ENCODE results near the gene RCE1. TPM values are rescaled to one million over a fixed set of nuclear protein-coding genes. Genes with fewer than 3 reads are reported as not detected.
A peak's percentile ranks its signal among the peaks of the same experiment; 100 is the strongest.

The RCE1 gene
- total and polyA plus RNA-seq, 7 experiments from 2014 or later = 17.2 to 47.1 (median 31.2) TPM

DNA sequence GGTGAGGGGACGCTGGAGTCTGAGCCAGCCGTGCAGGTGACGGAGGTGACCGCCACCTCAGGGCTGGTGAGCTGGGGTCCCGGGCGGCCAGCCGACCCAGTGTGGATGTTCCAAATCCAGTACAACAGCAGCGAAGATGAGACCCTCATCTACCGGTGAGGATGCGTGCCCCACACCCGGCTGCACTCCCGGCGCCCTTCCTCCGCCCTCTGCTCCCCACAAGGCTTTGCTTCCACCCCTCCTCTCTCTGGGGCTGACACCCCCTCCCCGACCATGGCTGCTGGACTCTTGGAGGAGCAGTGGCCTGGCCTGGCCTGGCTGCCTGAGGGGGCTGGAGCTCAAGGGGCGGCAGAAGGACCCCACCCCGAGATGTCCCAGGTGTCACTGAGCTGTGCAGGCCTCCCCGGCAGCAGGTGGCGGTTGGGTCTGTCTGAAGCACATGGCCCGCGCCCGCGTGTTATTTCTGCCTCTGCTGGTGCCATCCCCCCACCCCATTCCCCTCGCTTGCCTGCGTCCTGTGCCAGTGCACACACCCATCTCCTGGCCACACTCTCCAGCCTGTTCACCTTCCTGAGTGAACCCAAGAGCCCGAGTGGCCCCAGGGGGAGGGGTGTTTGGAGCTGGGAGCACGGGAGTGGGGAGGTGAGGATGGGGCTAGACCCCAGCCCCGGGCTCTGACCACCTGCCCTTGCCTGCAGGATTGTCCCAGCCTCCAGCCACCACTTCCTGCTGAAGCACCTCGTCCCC lies 15.9 kb downstream of the RCE1 start:
- Mint-ChIP-seq H3K4me1 (peaks cover 0 to 12% (median 6%) of the 10 kb centered on the region in 7 donors), H3K27me3 (no peaks in the 10 kb centered on the region), H3K4me3 (peak overlapping the region in 1 of 10 donors; percentile 52), H3K36me3 (no peaks in the 10 kb centered on the region), H3K9me3 (no peaks in the 10 kb centered on the region), H3K27ac (no peak overlapping the region)
- no peak for ATAC-seq
- no peak for DNase-seq
- Histone ChIP-seq H3K27me3 (ENCODE audit: control insufficient read depth in 2 of 2, insufficient read depth in 2 of 2, low read length in 2 of 2) (no peaks in the 10 kb centered on the region), H3K4me3 (ENCODE audit: low read length) (no peak overlapping the region), H3K4me1 (ENCODE audit: control insufficient read depth in 2 of 2, insufficient read depth in 2 of 2, low read length in 2 of 2) (peaks cover 0 to 6% of the 10 kb centered on the region in 2 donors), H3K36me3 (ENCODE audit: control insufficient read depth in 2 of 3, insufficient read depth in 3 of 3, low read length in 3 of 3) (no peaks in the 10 kb centered on the region), H3K27ac (ENCODE audit: low read depth, low read length) (no peak overlapping the region), H3K9me3 (ENCODE audit: control insufficient read depth in 2 of 3, low read length in 3 of 3) (no peaks in the 10 kb centered on the region)
- POLR2A ChIA-PET = no interaction called here
- CTCF ChIA-PET = no interaction called here
- intact Hi-C loops (cut with micrococcal nuclease) = no loop called here

DNA sequence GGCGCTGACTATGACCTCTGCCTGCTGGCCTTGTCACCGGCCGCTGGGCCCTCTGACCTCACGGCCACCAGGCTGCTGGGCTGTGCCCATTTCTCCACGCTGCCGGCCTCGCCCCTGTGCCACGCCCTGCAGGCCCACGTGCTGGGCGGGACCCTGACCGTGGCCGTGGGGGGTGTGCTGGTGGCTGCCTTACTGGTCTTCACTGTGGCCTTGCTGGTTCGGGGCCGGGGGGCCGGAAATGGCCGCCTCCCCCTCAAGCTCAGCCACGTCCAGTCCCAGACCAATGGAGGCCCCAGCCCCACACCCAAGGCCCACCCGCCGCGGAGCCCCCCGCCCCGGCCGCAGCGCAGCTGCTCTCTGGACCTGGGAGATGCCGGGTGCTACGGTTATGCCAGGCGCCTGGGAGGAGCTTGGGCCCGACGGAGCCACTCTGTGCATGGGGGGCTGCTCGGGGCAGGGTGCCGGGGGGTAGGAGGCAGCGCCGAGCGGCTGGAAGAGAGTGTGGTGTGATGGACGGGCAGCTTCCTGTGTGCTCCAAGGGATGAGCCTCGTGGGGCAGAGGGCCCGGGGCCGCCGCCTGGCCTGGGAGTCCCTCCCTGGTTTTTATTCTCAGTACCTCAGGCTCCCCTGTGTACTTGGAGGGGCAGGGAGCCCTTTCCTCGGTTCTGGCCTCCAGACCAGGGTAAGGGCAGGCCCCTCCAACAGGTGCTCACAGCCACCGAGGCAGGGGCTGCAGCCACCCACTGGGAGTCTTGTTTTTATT lies 16.6 kb downstream of the RCE1 start:
- no peaks in the 10 kb centered on the region for H3K9me3 ChIP-seq (ENCODE audit: control insufficient read depth in 2 of 3, low read length in 3 of 3)
- Mint-ChIP-seq H3K27me3 (no peaks in the 10 kb centered on the region), H3K27ac (no peak overlapping the region), H3K4me3 (no peak overlapping the region), H3K9me3 (no peaks in the 10 kb centered on the region), H3K4me1 (peaks cover 0 to 10% (median 6%) of the 10 kb centered on the region in 7 donors), H3K36me3 (no peaks in the 10 kb centered on the region)
- no peak for ATAC-seq
- no peaks in the 10 kb centered on the region for H3K27me3 ChIP-seq (ENCODE audit: control insufficient read depth in 2 of 2, insufficient read depth in 2 of 2, low read length in 2 of 2)
- H3K4me3 ChIP-seq (ENCODE audit: low read length) = no peak overlapping the region
- H3K4me1 ChIP-seq (ENCODE audit: control insufficient read depth in 2 of 2, insufficient read depth in 2 of 2, low read length in 2 of 2) = peaks cover 0 to 6% of the 10 kb centered on the region in 2 donors
- H3K36me3 ChIP-seq (ENCODE audit: control insufficient read depth in 2 of 3, insufficient read depth in 3 of 3, low read length in 3 of 3) = no peaks in the 10 kb centered on the region
- no peak overlapping the region for H3K27ac ChIP-seq (ENCODE audit: low read depth, low read length)
- intact Hi-C loops (cut with micrococcal nuclease) = no loop called here
- POLR2A ChIA-PET = no interaction called here
- CTCF ChIA-PET = no interaction called here
- no peak for DNase-seq

- intact Hi-C loops (cut with micrococcal nuclease) = no loop called here
- no peak for DNase-seq
- ChIA-PET CTCF (no interaction called here), POLR2A (no interaction called here)
- Histone ChIP-seq H3K9me3 (ENCODE audit: control insufficient read depth in 2 of 3, low read length in 3 of 3) (no peaks in the 10 kb centered on the region), H3K36me3 (ENCODE audit: control insufficient read depth in 2 of 3, insufficient read depth in 3 of 3, low read length in 3 of 3) (no peaks in the 10 kb centered on the region), H3K4me3 (ENCODE audit: low read length) (no peak overlapping the region), H3K27ac (ENCODE audit: low read depth, low read length) (no peak overlapping the region), H3K4me1 (ENCODE audit: control insufficient read depth in 2 of 2, insufficient read depth in 2 of 2, low read length in 2 of 2) (peaks cover 0 to 6% of the 10 kb centered on the region in 2 donors), H3K27me3 (ENCODE audit: control insufficient read depth in 2 of 2, insufficient read depth in 2 of 2, low read length in 2 of 2) (no peaks in the 10 kb centered on the region)
- Mint-ChIP-seq H3K36me3 (no peaks in the 10 kb centered on the region), H3K4me3 (no peak overlapping the region), H3K27ac (no peak overlapping the region), H3K4me1 (peaks cover 0 to 5% (median 4%) of the 10 kb centered on the region in 7 donors), H3K27me3 (no peaks in the 10 kb centered on the region), H3K9me3 (no peaks in the 10 kb centered on the region)
- ATAC-seq = no peak
These were observed 17.2 kb downstream of the RCE1 start for GRCh38 chr11:66860449-66860831.

- no peaks in the 10 kb centered on the region for H3K27me3 Mint-ChIP-seq
- POLR2A ChIA-PET = no interaction called here
- Histone ChIP-seq H3K27ac (ENCODE audit: low read depth, low read length) (no peak overlapping the region), H3K27me3 (ENCODE audit: control insufficient read depth in 2 of 2, insufficient read depth in 2 of 2, low read length in 2 of 2) (no peaks in the 10 kb centered on the region), H3K4me3 (ENCODE audit: low read length) (no peak overlapping the region), H3K36me3 (ENCODE audit: control insufficient read depth in 2 of 3, insufficient read depth in 3 of 3, low read length in 3 of 3) (no peaks in the 10 kb centered on the region), H3K9me3 (ENCODE audit: control insufficient read depth in 2 of 3, low read length in 3 of 3) (no peaks in the 10 kb centered on the region), H3K4me1 (ENCODE audit: control insufficient read depth in 2 of 2, insufficient read depth in 2 of 2, low read length in 2 of 2) (no peaks in the 10 kb centered on the region)
- H3K9me3 Mint-ChIP-seq = no peaks in the 10 kb centered on the region
- ATAC-seq (no peak), DNase-seq (no peak)
- CTCF ChIA-PET = no interaction called here
- H3K27ac Mint-ChIP-seq = no peak overlapping the region
- intact Hi-C loops (cut with micrococcal nuclease) = no loop called here
- no peak overlapping the region for H3K4me3 Mint-ChIP-seq
- no peaks in the 10 kb centered on the region for H3K36me3 Mint-ChIP-seq
- no peaks in the 10 kb centered on the region for H3K4me1 Mint-ChIP-seq
These were observed 18.0 kb downstream of the RCE1 start for GRCh38 chr11:66861038-66861773.

DNA sequence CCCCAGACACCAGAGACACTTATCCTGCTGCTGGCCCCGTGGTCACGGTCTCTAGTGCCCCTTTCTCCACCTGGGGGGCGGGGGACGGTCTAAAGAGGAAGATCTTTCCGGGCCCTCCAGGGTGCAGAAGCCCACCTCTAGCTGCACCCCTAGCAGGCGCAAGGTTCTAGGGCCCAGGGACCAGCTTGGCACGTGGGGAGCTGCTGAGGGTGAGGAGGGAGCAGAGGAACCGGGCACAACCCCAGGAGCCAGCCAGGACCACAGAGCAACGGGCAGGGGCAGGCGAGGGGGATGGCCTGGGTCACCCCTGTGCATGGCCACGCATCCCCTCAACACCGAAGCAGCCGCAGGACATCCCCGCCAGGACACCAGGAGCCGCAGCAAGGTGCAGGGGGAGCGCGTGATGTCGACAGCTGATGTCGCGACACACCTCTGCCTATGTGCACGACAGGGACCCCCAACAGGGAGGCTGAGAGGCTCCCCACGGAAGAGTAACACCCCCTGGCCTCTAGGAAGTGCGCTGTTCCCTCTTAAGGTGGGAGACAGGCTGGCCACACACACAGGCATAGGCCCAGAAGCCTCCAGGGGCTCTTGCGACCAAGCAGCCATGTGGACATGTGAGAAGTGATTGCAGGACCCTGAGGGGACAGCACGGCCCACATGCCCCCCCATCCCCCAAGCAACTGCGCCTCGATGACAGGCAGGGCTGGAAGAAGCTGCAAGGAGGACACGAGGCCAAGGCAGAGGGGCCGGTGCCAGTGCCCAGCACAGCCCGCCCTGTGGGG lies 18.7 kb downstream of the RCE1 start:
- ChIA-PET CTCF (no interaction called here), POLR2A (no interaction called here)
- Mint-ChIP-seq H3K4me1 (no peaks in the 10 kb centered on the region), H3K36me3 (no peaks in the 10 kb centered on the region), H3K27ac (no peak overlapping the region), H3K27me3 (no peaks in the 10 kb centered on the region), H3K9me3 (no peaks in the 10 kb centered on the region), H3K4me3 (no peak overlapping the region)
- H3K27ac ChIP-seq (ENCODE audit: low read depth, low read length) = no peak overlapping the region
- H3K9me3 ChIP-seq (ENCODE audit: control insufficient read depth in 2 of 3, low read length in 3 of 3) = no peaks in the 10 kb centered on the region
- H3K4me1 ChIP-seq (ENCODE audit: control insufficient read depth in 2 of 2, insufficient read depth in 2 of 2, low read length in 2 of 2) = no peaks in the 10 kb centered on the region
- no peaks in the 10 kb centered on the region for H3K27me3 ChIP-seq (ENCODE audit: control insufficient read depth in 2 of 2, insufficient read depth in 2 of 2, low read length in 2 of 2)
- ATAC-seq = no peak
- no peak for DNase-seq
- no peaks in the 10 kb centered on the region for H3K36me3 ChIP-seq (ENCODE audit: control insufficient read depth in 2 of 3, insufficient read depth in 3 of 3, low read length in 3 of 3)
- intact Hi-C loops (cut with micrococcal nuclease) = no loop called here
- no peak overlapping the region for H3K4me3 ChIP-seq (ENCODE audit: low read length)

DNA sequence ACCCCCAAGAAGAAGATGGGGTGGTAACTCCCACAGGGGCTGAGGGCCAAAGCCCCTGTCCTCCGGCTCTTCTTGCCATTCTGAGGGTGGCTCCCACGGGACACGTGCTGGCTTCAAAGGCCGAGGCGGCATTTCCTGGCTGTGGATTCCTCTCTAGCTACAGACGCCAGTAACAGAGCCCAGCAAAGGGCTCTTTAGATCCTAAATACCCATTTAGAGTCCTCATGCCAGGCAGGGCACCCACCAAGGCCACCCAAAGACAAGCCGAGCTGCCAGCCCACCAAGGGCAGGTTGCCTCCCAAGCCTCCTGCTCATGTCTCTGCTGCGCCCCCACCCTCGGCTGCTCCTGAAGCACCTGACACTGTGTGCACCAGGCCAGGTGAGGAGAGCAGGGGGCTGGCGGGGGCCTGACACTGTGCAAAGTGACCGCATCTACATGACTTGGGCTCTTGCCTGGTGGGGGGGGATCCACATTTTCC lies 19.4 kb downstream of the RCE1 start:
- H3K9me3 Mint-ChIP-seq = no peaks in the 10 kb centered on the region
- intact Hi-C loops (cut with micrococcal nuclease) = no loop called here
- no peaks in the 10 kb centered on the region for H3K4me1 Mint-ChIP-seq
- no peak overlapping the region for H3K4me3 Mint-ChIP-seq
- ChIA-PET POLR2A (no interaction called here), CTCF (no interaction called here)
- DNase-seq (no peak), ATAC-seq (no peak)
- H3K27me3 Mint-ChIP-seq = no peaks in the 10 kb centered on the region
- H3K27ac Mint-ChIP-seq = no peak overlapping the region
- H3K27ac ChIP-seq (ENCODE audit: low read depth, low read length) = no peak overlapping the region
- no peaks in the 10 kb centered on the region for H3K4me1 ChIP-seq (ENCODE audit: control insufficient read depth in 2 of 2, insufficient read depth in 2 of 2, low read length in 2 of 2)
- H3K9me3 ChIP-seq (ENCODE audit: control insufficient read depth in 2 of 3, low read length in 3 of 3) = no peaks in the 10 kb centered on the region
- no peaks in the 10 kb centered on the region for H3K36me3 Mint-ChIP-seq
- H3K4me3 ChIP-seq (ENCODE audit: low read length) = no peak overlapping the region
- no peaks in the 10 kb centered on the region for H3K36me3 ChIP-seq (ENCODE audit: control insufficient read depth in 2 of 3, insufficient read depth in 3 of 3, low read length in 3 of 3)
- no peaks in the 10 kb centered on the region for H3K27me3 ChIP-seq (ENCODE audit: control insufficient read depth in 2 of 2, insufficient read depth in 2 of 2, low read length in 2 of 2)
